A549 (cell line): Measurements from ENCODE around the gene NDUFS8. TPM values are rescaled to one million over a fixed set of nuclear protein-coding genes. Genes with fewer than 3 reads are reported as not detected.
A peak's percentile ranks its signal among the peaks of the same experiment; 100 is the strongest.

Source experiments
- ATAC-seq, 2 experiments: fragments of 200-7000 bp in 1 of 2; fragments of >200 bp in 1 of 2; cut with Nextera tagmentation in 1 of 2; cut with Tn5 transposase in 1 of 2; 3 replicates each; pipeline versions ENCODE4 v1.8.0 to v1.9.1; 2018 to 2020; ENCODE audit warnings: mild to moderate bottlenecking in 1 of 2, moderate library complexity in 1 of 2
- CTCF ChIA-PET: fragments of 300-600 bp; sonication (Branson Sonifier 250); formaldehyde crosslinking; extraction: SDS; loops from one replicate; lab custom pipeline; 2021; ENCODE audit warnings: antibody characterized with exemption, inconsistent platforms; lab: Yijun Ruan, JAX
- POLR2A ChIA-PET: fragments of 350-600 bp; formaldehyde crosslinking; extraction: SDS; loops from one replicate; lab custom pipeline; 2021; ENCODE audit warnings: antibody characterized with exemption, inconsistent platforms; lab: Yijun Ruan, JAX
- DNase-seq, 2 experiments: peaks; one replicate each; pipeline versions ENCODE4 v3.0.0 to v3.0.0-alpha.2; 2011 to 2016; ENCODE audit warnings: low read depth in 1 of 2, low spot score in 1 of 2
- FAIRE-seq: peaks from 2 replicates; lab custom pipeline; 2011; peaks lifted over from hg19 to GRCh38; lab: Jason Lieb, UNC
- H3K27ac ChIP-seq, 2 experiments: fragments of >200 bp; sonication (Bioruptor Twin); formaldehyde crosslinking; 3 replicates each; pipeline ENCODE4 v1.5.1; 2016 to 2017
- H3K4me1 ChIP-seq: fragments of >200 bp; sonication (Bioruptor Twin); formaldehyde crosslinking; 3 replicates; pipeline ENCODE4 v1.6.1; 2016
- H3K4me2 ChIP-seq: fragments of >200 bp; sonication (Bioruptor Twin); formaldehyde crosslinking; 3 replicates; pipeline ENCODE4 v1.6.1; 2016
- H3K4me3 ChIP-seq: fragments of >200 bp; sonication (Bioruptor Twin); formaldehyde crosslinking; 3 replicates; pipeline ENCODE4 v1.5.1; 2016
- H3K9me3 ChIP-seq: fragments of >200 bp; sonication (Bioruptor Twin); formaldehyde crosslinking; 3 replicates; pipeline ENCODE4 v1.6.1; 2016
- BCL3 ChIP-seq: fragments of >200 bp; sonication (Bioruptor Twin); formaldehyde crosslinking; IDR thresholded peaks from 3 replicates; pipeline ENCODE4 v1.6.1; 2016
- CHD2 ChIP-seq: fragments of 150-350 bp; IDR thresholded peaks from 2 replicates; pipeline ENCODE4 v1.6.1; 2014; ENCODE audit warnings: low read length; ENCODE audit not compliant: partially characterized antibody
- E2F6 ChIP-seq: IDR thresholded peaks from 2 replicates; pipeline ENCODE4 v1.6.1; 2012; ENCODE audit warnings: low read depth, borderline replicate concordance
- EHF ChIP-seq: fragments of 250-450 bp; sonication (Bioruptor Pico); IDR thresholded peaks from 2 replicates; pipeline ENCODE4 v1.5.0; 2020; ENCODE audit warnings: mild to moderate bottlenecking
- EHMT2 ChIP-seq: fragments of 200-600 bp; sonication (generic); IDR thresholded peaks from 2 replicates; pipeline ENCODE4 v1.6.1; 2016; ENCODE audit warnings: antibody characterized with exemption, low read depth, mild to moderate bottlenecking, moderate library complexity
- FOXS1 ChIP-seq: fragments of 250-450 bp; sonication (Bioruptor Pico); IDR thresholded peaks from 2 replicates; pipeline ENCODE4 v1.5.0; 2020; ENCODE audit warnings: mild to moderate bottlenecking, moderate library complexity
- JUN ChIP-seq, 2 experiments: fragments of >200 bp; sonication (Bioruptor Twin); formaldehyde crosslinking; IDR thresholded peaks; 2 replicates in 1 of 2; 3 replicates in 1 of 2; pipeline ENCODE4 v1.6.1; 2016 to 2017
- MAX ChIP-seq: IDR thresholded peaks from 2 replicates; pipeline ENCODE4 v1.6.1; 2012
- TFCP2L1 ChIP-seq: fragments of 250-450 bp; sonication (Bioruptor Pico); IDR thresholded peaks from 2 replicates; pipeline ENCODE4 v1.5.0; 2021; ENCODE audit warnings: mild to moderate bottlenecking
- ZFP36 ChIP-seq: fragments of 450-650 bp; IDR thresholded peaks from 2 replicates; pipeline ENCODE4 v1.6.1; 2014; ENCODE audit warnings: borderline replicate concordance; ENCODE audit not compliant: partially characterized antibody
- ZNF302 ChIP-seq: fragments of 250-450 bp; sonication (Bioruptor Pico); IDR thresholded peaks from 2 replicates; pipeline ENCODE4 v1.9.0; 2021; ENCODE audit warnings: inconsistent platforms, mild to moderate bottlenecking, moderate library complexity
- WGBS: methylation state at CpG from one replicate; pipeline ENCODE4 v1.1.6; 2017; ENCODE audit errors: missing lambda C conversion rate; 5-methylcytosine and 5-hydroxymethylcytosine counted together
- polyA plus RNA-seq, 4 experiments: library from polyadenylated mRNA; depleted of rRNA in 3 of 4; stranded (reverse); fragments of >200 nt; fragmentation: RNase III in 1 of 4; extraction: RNeasy Plus Mini Kit Qiagen cat#74134 plus additional on column Dnase treatment in 1 of 4; gene quantifications; 2 replicates in 3 of 4; 3 replicates in 1 of 4; pipeline ENCODE4 v1.2.3, GENCODE V29; 2011 to 2017
- TF ChIP-seq, protein P1 (sequence below): fragments of 250-450 bp; sonication (Bioruptor Pico); IDR thresholded peaks from 2 replicates; pipeline ENCODE4 v1.5.0; 2020; ENCODE audit warnings: low read depth, mild to moderate bottlenecking, moderate library complexity
- TF ChIP-seq, protein P2 (sequence below): fragments of >200 bp; sonication (Bioruptor Twin); formaldehyde crosslinking; IDR thresholded peaks from 2 replicates; pipeline ENCODE4 v1.6.1; 2016
- TF ChIP-seq, protein P3 (sequence below): fragments of 450-650 bp; IDR thresholded peaks from 2 replicates; pipeline ENCODE4 v1.6.1; 2014; ENCODE audit warnings: antibody characterized with exemption
- TF ChIP-seq, protein P4 (sequence below): fragments of 150-350 bp; IDR thresholded peaks from 2 replicates; pipeline ENCODE4 v1.6.1; 2014; ENCODE audit warnings: low read depth, mild to moderate bottlenecking, low read length
- TF ChIP-seq, protein P5 (sequence below): fragments of 200-600 bp; sonication (generic); IDR thresholded peaks from 2 replicates; pipeline ENCODE4 v1.6.1; 2016; ENCODE audit warnings: antibody characterized with exemption, mild to moderate bottlenecking, moderate library complexity

NDUFS8 gene
- polyA plus RNA-seq, 2 of the 4 experiments (the other 2 are of a cell fraction) = 71.0 to 298 TPM

GRCh38 chr11:68039526-68040086 is 9.1 kb downstream of the NDUFS8 start:
- Histone ChIP-seq H3K4me2 (peak overlapping the region; percentile 94), H3K27ac (peak overlapping the region; percentile 95 to 96), H3K4me1 (peaks cover 49% of the 10 kb centered on the region), H3K9me3 (no peaks in the 10 kb centered on the region), H3K4me3 (peak overlapping the region; percentile 60)
- CTCF ChIA-PET = interaction anchor here (1.2 to 7.3 kb wide), 4 partner anchors 17 to 169 kb away, joined by 4 to 60 read pairs (median 19); partner anchors contain the start of gene ALDH3B1
- TF ChIP-seq, protein P1, sequence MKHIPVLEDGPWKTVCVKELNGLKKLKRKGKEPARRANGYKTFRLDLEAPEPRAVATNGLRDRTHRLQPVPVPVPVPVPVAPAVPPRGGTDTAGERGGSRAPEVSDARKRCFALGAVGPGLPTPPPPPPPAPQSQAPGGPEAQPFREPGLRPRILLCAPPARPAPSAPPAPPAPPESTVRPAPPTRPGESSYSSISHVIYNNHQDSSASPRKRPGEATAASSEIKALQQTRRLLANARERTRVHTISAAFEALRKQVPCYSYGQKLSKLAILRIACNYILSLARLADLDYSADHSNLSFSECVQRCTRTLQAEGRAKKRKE (CRISPR knock-in tag) = no peak
- TF ChIP-seq, protein P2, sequence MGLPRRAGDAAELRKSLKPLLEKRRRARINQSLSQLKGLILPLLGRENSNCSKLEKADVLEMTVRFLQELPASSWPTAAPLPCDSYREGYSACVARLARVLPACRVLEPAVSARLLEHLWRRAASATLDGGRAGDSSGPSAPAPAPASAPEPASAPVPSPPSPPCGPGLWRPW = no peak
- TF ChIP-seq ZFP36 = no peak
- no peak for TF ChIP-seq CHD2
- TF ChIP-seq MAX = no peak
- TF ChIP-seq FOXS1 (CRISPR knock-in tag) = no peak
- no peak for TF ChIP-seq ZNF302 (CRISPR knock-in tag)
- TF ChIP-seq BCL3 = no peak
- TF ChIP-seq TFCP2L1 (CRISPR knock-in tag) = no peak
- TF ChIP-seq E2F6 = no peak
- TF ChIP-seq, protein P3, sequence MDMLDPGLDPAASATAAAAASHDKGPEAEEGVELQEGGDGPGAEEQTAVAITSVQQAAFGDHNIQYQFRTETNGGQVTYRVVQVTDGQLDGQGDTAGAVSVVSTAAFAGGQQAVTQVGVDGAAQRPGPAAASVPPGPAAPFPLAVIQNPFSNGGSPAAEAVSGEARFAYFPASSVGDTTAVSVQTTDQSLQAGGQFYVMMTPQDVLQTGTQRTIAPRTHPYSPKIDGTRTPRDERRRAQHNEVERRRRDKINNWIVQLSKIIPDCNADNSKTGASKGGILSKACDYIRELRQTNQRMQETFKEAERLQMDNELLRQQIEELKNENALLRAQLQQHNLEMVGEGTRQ = no peak
- no peak for TF ChIP-seq EHMT2
- POLR2A ChIA-PET = interaction anchor here (0.9 to 1.8 kb wide), 3 partner anchors 12 to 25 kb away, joined by 3 to 5 read pairs (median 3); no protein-coding TSS in a partner anchor
- ATAC-seq (peak in 1 of 2 experiments; percentile 10; a peak in 3 of 6 replicates), DNase-seq (no peak), FAIRE-seq (no peak)
- 3% methylated on average over 4 of the region's 10 CpGs for WGBS

DNA sequence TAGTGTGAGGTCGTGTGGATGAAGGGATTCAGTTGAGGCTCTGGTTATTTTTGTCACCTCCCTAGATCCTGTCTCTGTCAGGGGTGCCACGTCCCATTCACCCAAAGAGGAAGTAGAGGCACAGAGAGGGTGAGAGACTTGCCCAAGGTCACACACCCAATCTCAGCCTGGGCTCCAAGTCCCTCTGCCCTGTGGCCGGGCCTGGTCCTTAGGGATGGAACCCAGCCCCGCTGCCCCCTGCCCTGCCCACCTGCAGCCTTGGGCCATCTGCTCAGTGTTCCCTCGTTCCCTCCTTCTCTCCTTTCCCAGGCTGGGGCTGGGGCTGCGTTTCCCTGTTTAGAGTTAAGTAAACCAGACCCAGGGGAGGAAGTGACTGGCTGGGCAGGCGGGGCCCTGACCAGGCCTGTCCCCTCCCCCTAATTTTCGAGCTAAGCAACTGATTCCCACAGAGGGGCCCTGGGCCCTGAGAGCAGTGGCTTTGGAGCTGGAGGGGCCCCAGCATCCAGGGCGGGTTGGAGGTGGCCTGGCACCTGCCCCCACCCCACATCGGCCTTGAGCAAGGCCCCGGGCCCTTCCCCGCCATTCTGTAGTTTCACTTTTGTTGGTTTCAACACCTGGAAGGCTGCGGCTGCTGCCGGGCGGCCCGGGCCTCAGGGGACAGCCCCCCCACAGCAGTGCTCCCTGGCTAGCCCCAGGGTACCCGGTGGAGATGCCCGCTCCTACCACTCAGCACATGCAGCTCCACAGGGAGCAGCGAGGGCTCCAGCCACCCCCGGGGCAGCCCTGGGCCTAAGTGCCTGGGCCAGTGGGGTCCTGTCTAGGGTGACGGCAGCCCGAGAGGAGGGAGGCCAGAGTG is 9.8 kb downstream of the NDUFS8 start:
- DNase-seq = peak; percentile 51 to 64
- no peak for FAIRE-seq
- POLR2A ChIA-PET = interaction anchor here (1.8 to 2.5 kb wide), 2 partner anchors 26 to 30 kb away, joined by 5 to 9 read pairs; partner anchors contain the start of gene ALDH3B1
- CTCF ChIA-PET = interaction anchor here (0.9 to 7.3 kb wide), 6 partner anchors 12 to 257 kb away, joined by 4 to 60 read pairs (median 6); partner anchors contain the start of gene ALDH3B1
- peak; percentile 9 to 55; a peak in 4 of 6 replicates for ATAC-seq
- TF ChIP-seq EHF (CRISPR knock-in tag) (no peak), MAX (peak; percentile 33), JUN (IDR thresholded peaks at IDR 0.05) (peak in 1 of 2 experiments; percentile 49; a peak in 1 of 5 replicates), ZFP36 (peak; percentile 53)
- TF ChIP-seq, protein P4, sequence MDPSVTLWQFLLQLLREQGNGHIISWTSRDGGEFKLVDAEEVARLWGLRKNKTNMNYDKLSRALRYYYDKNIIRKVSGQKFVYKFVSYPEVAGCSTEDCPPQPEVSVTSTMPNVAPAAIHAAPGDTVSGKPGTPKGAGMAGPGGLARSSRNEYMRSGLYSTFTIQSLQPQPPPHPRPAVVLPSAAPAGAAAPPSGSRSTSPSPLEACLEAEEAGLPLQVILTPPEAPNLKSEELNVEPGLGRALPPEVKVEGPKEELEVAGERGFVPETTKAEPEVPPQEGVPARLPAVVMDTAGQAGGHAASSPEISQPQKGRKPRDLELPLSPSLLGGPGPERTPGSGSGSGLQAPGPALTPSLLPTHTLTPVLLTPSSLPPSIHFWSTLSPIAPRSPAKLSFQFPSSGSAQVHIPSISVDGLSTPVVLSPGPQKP = no peak
- TF ChIP-seq, protein P5, sequence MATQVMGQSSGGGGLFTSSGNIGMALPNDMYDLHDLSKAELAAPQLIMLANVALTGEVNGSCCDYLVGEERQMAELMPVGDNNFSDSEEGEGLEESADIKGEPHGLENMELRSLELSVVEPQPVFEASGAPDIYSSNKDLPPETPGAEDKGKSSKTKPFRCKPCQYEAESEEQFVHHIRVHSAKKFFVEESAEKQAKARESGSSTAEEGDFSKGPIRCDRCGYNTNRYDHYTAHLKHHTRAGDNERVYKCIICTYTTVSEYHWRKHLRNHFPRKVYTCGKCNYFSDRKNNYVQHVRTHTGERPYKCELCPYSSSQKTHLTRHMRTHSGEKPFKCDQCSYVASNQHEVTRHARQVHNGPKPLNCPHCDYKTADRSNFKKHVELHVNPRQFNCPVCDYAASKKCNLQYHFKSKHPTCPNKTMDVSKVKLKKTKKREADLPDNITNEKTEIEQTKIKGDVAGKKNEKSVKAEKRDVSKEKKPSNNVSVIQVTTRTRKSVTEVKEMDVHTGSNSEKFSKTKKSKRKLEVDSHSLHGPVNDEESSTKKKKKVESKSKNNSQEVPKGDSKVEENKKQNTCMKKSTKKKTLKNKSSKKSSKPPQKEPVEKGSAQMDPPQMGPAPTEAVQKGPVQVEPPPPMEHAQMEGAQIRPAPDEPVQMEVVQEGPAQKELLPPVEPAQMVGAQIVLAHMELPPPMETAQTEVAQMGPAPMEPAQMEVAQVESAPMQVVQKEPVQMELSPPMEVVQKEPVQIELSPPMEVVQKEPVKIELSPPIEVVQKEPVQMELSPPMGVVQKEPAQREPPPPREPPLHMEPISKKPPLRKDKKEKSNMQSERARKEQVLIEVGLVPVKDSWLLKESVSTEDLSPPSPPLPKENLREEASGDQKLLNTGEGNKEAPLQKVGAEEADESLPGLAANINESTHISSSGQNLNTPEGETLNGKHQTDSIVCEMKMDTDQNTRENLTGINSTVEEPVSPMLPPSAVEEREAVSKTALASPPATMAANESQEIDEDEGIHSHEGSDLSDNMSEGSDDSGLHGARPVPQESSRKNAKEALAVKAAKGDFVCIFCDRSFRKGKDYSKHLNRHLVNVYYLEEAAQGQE = peak; percentile 45; the same call in 1 of the 2 replicates
- WGBS = 8% methylated on average over 11 of the region's 22 CpGs
- Histone ChIP-seq H3K27ac (peak overlapping the region; percentile 95 to 96), H3K4me3 (peak overlapping the region; percentile 60), H3K9me3 (no peaks in the 10 kb centered on the region), H3K4me1 (peaks cover 49% of the 10 kb centered on the region), H3K4me2 (peak overlapping the region; percentile 94)
